ENCODE data around the gene DEXI. TPM values are rescaled to one million over a fixed set of nuclear protein-coding genes. Genes with fewer than 3 reads are reported as not detected.
"Not testable (repeated sequence)": the region's sequence is repeated elsewhere in the genome, so short reads cannot be mapped to it uniquely, and the experiment has no call there.

The DEXI gene
- total RNA-seq, 1 donor from 2014 or later = 37.2 TPM

GRCh38 chr16:10932959-10933710 is 9.1 kb downstream of the DEXI start:
- no peak for TF ChIP-seq CTCF (IDR thresholded peaks at IDR 0.05)
- Mint-ChIP-seq H3K4me3 (ENCODE audit: unreplicated experiment) (no peak overlapping the region), H3K27me3 (ENCODE audit: low read depth) (no peaks in the 10 kb centered on the region), H3K36me3 (ENCODE audit: low read depth) (peaks cover 6% of the 10 kb centered on the region), H3K9me3 (ENCODE audit: low read depth) (no peaks in the 10 kb centered on the region), H3K27ac (ENCODE audit: unreplicated experiment) (peak overlapping the region; percentile 36), H3K4me1 (ENCODE audit: low read depth) (peaks cover 37% of the 10 kb centered on the region)
- DNase-seq (ENCODE audit: low spot score) = no peak

GRCh38 chr16:10931977-10932632 is 10.2 kb downstream of the DEXI start:
- H3K9me3 Mint-ChIP-seq (ENCODE audit: low read depth) = no peaks in the 10 kb centered on the region
- TF ChIP-seq CTCF (IDR thresholded peaks at IDR 0.05) = no peak
- no peak overlapping the region for H3K4me3 Mint-ChIP-seq (ENCODE audit: unreplicated experiment)
- H3K4me1 Mint-ChIP-seq (ENCODE audit: low read depth) = peaks cover 27% of the 10 kb centered on the region
- no peak overlapping the region for H3K27ac Mint-ChIP-seq (ENCODE audit: unreplicated experiment)
- DNase-seq (ENCODE audit: low spot score) = no peak
- no peaks in the 10 kb centered on the region for H3K27me3 Mint-ChIP-seq (ENCODE audit: low read depth)
- peaks cover 13% of the 10 kb centered on the region for H3K36me3 Mint-ChIP-seq (ENCODE audit: low read depth)

DNA sequence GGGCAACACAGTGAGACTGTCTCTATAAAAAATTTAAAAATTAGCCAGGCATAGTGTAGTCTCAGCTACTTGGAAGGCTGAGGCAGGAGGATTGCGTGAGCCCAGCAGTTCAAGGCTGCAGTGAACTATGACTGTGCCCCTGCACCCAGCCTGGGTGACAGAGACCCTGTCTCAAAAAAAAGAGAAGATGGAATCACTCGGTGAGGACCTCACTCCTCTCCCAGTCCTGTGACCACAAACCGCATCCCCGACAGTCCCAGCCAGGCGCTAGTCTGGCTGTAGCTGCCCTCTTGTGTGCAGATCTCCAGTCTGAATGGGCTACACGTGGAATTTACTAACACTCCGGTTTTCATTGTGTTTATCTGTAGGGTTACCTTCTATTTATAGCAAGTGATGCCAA is 11.1 kb downstream of the DEXI start:
- DNase-seq (ENCODE audit: low spot score) = no peak
- Mint-ChIP-seq H3K27ac (ENCODE audit: unreplicated experiment) (no peak overlapping the region), H3K4me1 (ENCODE audit: low read depth) (peaks cover 20% of the 10 kb centered on the region), H3K9me3 (ENCODE audit: low read depth) (no peaks in the 10 kb centered on the region), H3K27me3 (ENCODE audit: low read depth) (no peaks in the 10 kb centered on the region), H3K36me3 (ENCODE audit: low read depth) (peaks cover 14% of the 10 kb centered on the region), H3K4me3 (ENCODE audit: unreplicated experiment) (no peak overlapping the region)
- no peak for TF ChIP-seq CTCF (IDR thresholded peaks at IDR 0.05)

- H3K36me3 Mint-ChIP-seq (ENCODE audit: low read depth) = peaks cover 14% of the 10 kb centered on the region
- no peak overlapping the region for H3K27ac Mint-ChIP-seq (ENCODE audit: unreplicated experiment)
- no peaks in the 10 kb centered on the region for H3K27me3 Mint-ChIP-seq (ENCODE audit: low read depth)
- DNase-seq (ENCODE audit: low spot score) = no peak
- H3K9me3 Mint-ChIP-seq (ENCODE audit: low read depth) = no peaks in the 10 kb centered on the region
- no peak overlapping the region for H3K4me3 Mint-ChIP-seq (ENCODE audit: unreplicated experiment)
- H3K4me1 Mint-ChIP-seq (ENCODE audit: low read depth) = peaks cover 16% of the 10 kb centered on the region
- TF ChIP-seq CTCF (IDR thresholded peaks at IDR 0.05) = no peak
Measured at GRCh38 chr16:10930755-10931093, 11.5 kb downstream of the DEXI start.

DNA sequence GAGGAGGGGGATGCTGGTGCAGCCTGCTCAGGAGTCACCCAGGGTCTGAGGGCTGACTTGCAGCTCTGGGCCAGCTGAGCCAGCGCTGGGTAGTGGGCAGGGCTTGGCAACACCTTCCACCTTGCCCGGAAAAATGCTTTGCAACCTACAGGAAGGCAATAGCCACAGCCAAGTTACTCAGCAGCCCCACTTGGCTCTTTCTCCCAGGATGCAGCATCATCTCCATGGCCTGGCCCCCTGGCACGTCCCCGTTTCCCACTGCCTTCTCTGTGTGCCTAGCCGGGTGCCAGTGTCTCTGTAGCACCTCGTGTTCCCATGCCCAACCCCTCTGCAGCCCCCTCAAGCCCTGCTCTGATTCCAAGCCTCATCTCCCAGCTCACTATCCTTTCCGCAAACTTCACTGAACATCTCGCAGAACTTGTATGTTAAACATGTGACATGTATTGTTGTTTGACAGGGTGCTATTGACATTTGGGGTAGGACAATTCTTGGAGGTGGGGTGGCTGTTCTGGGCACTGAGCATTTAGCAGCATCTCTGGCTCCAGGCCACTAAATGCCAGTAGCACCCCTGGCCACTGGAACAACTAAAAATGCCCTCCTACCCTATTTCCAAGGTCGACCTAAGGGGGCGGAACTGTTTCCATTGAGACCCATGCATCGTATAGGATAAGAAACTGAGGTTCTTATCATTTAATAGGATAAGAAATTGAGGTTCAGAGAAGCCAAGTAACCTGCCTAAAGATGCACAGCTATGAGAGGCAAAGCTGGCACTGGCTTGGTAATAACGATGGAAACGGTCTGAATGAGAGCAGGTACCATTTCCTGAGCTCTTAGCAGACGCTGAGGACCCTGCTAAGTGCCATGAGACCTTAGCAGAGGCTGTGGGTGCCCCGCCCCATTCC is 12.2 kb downstream of the DEXI start:
- no peak overlapping the region for H3K4me3 Mint-ChIP-seq (ENCODE audit: unreplicated experiment)
- no peaks in the 10 kb centered on the region for H3K27me3 Mint-ChIP-seq (ENCODE audit: low read depth)
- peaks cover 14% of the 10 kb centered on the region for H3K4me1 Mint-ChIP-seq (ENCODE audit: low read depth)
- H3K27ac Mint-ChIP-seq (ENCODE audit: unreplicated experiment) = no peak overlapping the region
- H3K9me3 Mint-ChIP-seq (ENCODE audit: low read depth) = no peaks in the 10 kb centered on the region
- DNase-seq (ENCODE audit: low spot score) = no peak
- TF ChIP-seq CTCF (IDR thresholded peaks at IDR 0.05) = no peak
- H3K36me3 Mint-ChIP-seq (ENCODE audit: low read depth) = peaks cover 17% of the 10 kb centered on the region

GRCh38 chr16:10929097-10929496 is 13.2 kb downstream of the DEXI start:
- H3K36me3 Mint-ChIP-seq (ENCODE audit: low read depth) = peaks cover 21% of the 10 kb centered on the region
- not testable (repeated sequence) for H3K4me3 Mint-ChIP-seq (ENCODE audit: unreplicated experiment); DNase-seq (ENCODE audit: low spot score); H3K27me3 Mint-ChIP-seq (ENCODE audit: low read depth); H3K9me3 Mint-ChIP-seq (ENCODE audit: low read depth); H3K27ac Mint-ChIP-seq (ENCODE audit: unreplicated experiment)
- peaks cover 13% of the 10 kb centered on the region for H3K4me1 Mint-ChIP-seq (ENCODE audit: low read depth)
